Lung (tissue), 12 donors: ENCODE data around the gene POLR3A. TPM values are rescaled to one million over a fixed set of nuclear protein-coding genes. Genes with fewer than 3 reads are reported as not detected.

Source experiments
- ATAC-seq: fragments of 200-7000 bp; cut with Tn5 transposase; one replicate; pipeline ENCODE4 v1.9.1; 2020; ENCODE audit warnings: moderate number of reproducible peaks; ENCODE audit not compliant: insufficient read depth, low FRiP score
- DNase-seq, 3 donors: peaks; one replicate each; pipeline ENCODE4 v3.0.0-alpha.2; 2013 to 2017
- H3K27ac ChIP-seq, 2 donors: one replicate each; pipeline ENCODE4 v1.5.1; 2013; ENCODE audit warnings: mild to moderate bottlenecking in 2 of 2, moderate library complexity in 2 of 2, control low read depth in 1 of 2, inconsistent platforms in 1 of 2, low read depth in 1 of 2, low read length in 1 of 2
- H3K27me3 ChIP-seq, 3 donors: one replicate each; pipeline ENCODE4 v1.5.1; 2013; ENCODE audit warnings: low read length in 2 of 3; ENCODE audit not compliant: control insufficient read depth in 3 of 3, insufficient read depth in 3 of 3
- H3K36me3 ChIP-seq, 4 donors: one replicate each; pipeline ENCODE4 v1.5.1; 2013; ENCODE audit warnings: low read length in 4 of 4, mild to moderate bottlenecking in 1 of 4, moderate library complexity in 1 of 4; ENCODE audit not compliant: control insufficient read depth in 4 of 4, insufficient read depth in 4 of 4
- H3K4me1 ChIP-seq, 5 donors: one replicate each; pipeline ENCODE4 v1.5.1; 2013; ENCODE audit warnings: low read length in 5 of 5, mild to moderate bottlenecking in 2 of 5, moderate library complexity in 1 of 5; ENCODE audit not compliant: control insufficient read depth in 5 of 5, insufficient read depth in 5 of 5
- H3K4me3 ChIP-seq: one replicate; pipeline ENCODE4 v1.5.1; 2013; ENCODE audit warnings: mild to moderate bottlenecking, control low read depth, moderate library complexity
- H3K9ac ChIP-seq, 2 donors: one replicate each; pipeline ENCODE4 v1.5.1; 2013; ENCODE audit warnings: low read length in 2 of 2, control low read depth in 1 of 2; ENCODE audit not compliant: insufficient read depth in 1 of 2
- H3K9me3 ChIP-seq, 4 donors: one replicate each; pipeline ENCODE4 v1.5.1; 2013; ENCODE audit warnings: low read length in 3 of 4, mild to moderate bottlenecking in 1 of 4, moderate library complexity in 1 of 4; ENCODE audit not compliant: control insufficient read depth in 4 of 4, insufficient read depth in 3 of 4
- CTCF ChIP-seq: IDR thresholded peaks from 2 replicates; pipeline ENCODE4 v1.5.1; 2012; ENCODE audit warnings: mild to moderate bottlenecking; ENCODE audit errors: control extremely low read depth, extremely low read depth
- whole genome bisulfite sequencing, 2 donors: extraction: QIAGEN DNeasy Blood & Tissue Kit; methylation state at CpG; one replicate each; pipeline ENCODE4 v1.1.7; 2013; 5-methylcytosine and 5-hydroxymethylcytosine counted together
- polyA plus RNA-seq, 2 donors: library from polyadenylated mRNA; stranded (reverse); fragments of 200-250 nt; gene quantifications; one replicate each; pipeline ENCODE4 v1.2.1, GENCODE V29; 2013
- total RNA-seq, 2 donors: library from RNA; depleted of rRNA in 1 of 2; stranded (reverse); fragments of >200 nt in 1 of 2; gene quantifications; one replicate each; pipeline ENCODE4 v1.2.1, GENCODE V29; 2014 to 2021
- donor health status: control.
- donor health status: control.
- donor health status: Bipolar disorder and iron deficiency.
- donor health status: healthy.
- donor health status: DM: yes; HTN: yes; CAD: no.

POLR3A gene
- total and polyA plus RNA-seq, 4 donors = 3.9 to 15.0 (median 8.7) TPM

GRCh38 chr10:78023741-78024140 is 5.6 kb downstream of the POLR3A start:
- H3K9me3 ChIP-seq = peaks cover 0 to 3% (median 0%) of the 10 kb centered on the region in 4 donors
- ATAC-seq (no peak), DNase-seq (no peak)
- no peak overlapping the region for H3K9ac ChIP-seq
- peaks cover 34 to 55% (median 46%) of the 10 kb centered on the region in 4 donors for H3K36me3 ChIP-seq
- no peak overlapping the region for H3K4me3 ChIP-seq
- H3K4me1 ChIP-seq = peaks cover 0 to 11% (median 4%) of the 10 kb centered on the region in 5 donors
- 97 to 99% methylated on average over 3 of the region's 3 CpGs for WGBS, 2 donors
- no peak for TF ChIP-seq CTCF
- H3K27ac ChIP-seq = no peak overlapping the region
- H3K27me3 ChIP-seq = no peaks in the 10 kb centered on the region

- Histone ChIP-seq H3K9ac (no peak overlapping the region), H3K4me3 (no peak overlapping the region), H3K27me3 (no peaks in the 10 kb centered on the region), H3K4me1 (no peaks in the 10 kb centered on the region), H3K27ac (no peak overlapping the region), H3K36me3 (peaks cover 37 to 63% (median 62%) of the 10 kb centered on the region in 4 donors), H3K9me3 (peaks cover 0 to 3% (median 0%) of the 10 kb centered on the region in 4 donors)
- DNase-seq (no peak), ATAC-seq (no peak)
- 92 to 94% methylated on average over 2 of the region's 2 CpGs for WGBS, 2 donors
- no peak for TF ChIP-seq CTCF
Measured at GRCh38 chr10:78021201-78021600, 8.1 kb downstream of the POLR3A start.

GRCh38 chr10:78019264-78019663 is 10.1 kb downstream of the POLR3A start:
- TF ChIP-seq CTCF = no peak
- peaks cover 0 to 4% (median 0%) of the 10 kb centered on the region in 5 donors for H3K4me1 ChIP-seq
- peaks cover 24 to 55% (median 51%) of the 10 kb centered on the region in 4 donors for H3K36me3 ChIP-seq
- no peaks in the 10 kb centered on the region for H3K27me3 ChIP-seq
- no peak overlapping the region for H3K9ac ChIP-seq
- WGBS, 2 donors = 88 to 95% methylated on average over 3 of the region's 3 CpGs
- H3K4me3 ChIP-seq = no peak overlapping the region
- peaks cover 0 to 3% (median 0%) of the 10 kb centered on the region in 4 donors for H3K9me3 ChIP-seq
- ATAC-seq (no peak), DNase-seq (no peak)
- H3K27ac ChIP-seq = no peak overlapping the region

GRCh38 chr10:78017856-78018255 is 11.5 kb downstream of the POLR3A start:
- H3K27ac ChIP-seq = no peak overlapping the region
- TF ChIP-seq CTCF = no peak
- no peak for ATAC-seq
- WGBS, 2 donors = 85 to 94% methylated on average over 5 of the region's 5 CpGs
- no peak overlapping the region for H3K4me3 ChIP-seq
- H3K36me3 ChIP-seq = peaks cover 24 to 53% (median 48%) of the 10 kb centered on the region in 4 donors
- peaks cover 0 to 4% (median 0%) of the 10 kb centered on the region in 5 donors for H3K4me1 ChIP-seq
- H3K27me3 ChIP-seq = no peaks in the 10 kb centered on the region
- DNase-seq = no peak
- H3K9ac ChIP-seq = no peak overlapping the region
- H3K9me3 ChIP-seq = peaks cover 0 to 3% (median 0%) of the 10 kb centered on the region in 4 donors
